ENCODE data around the gene GABRR3.

GABRR3 gene

DNA sequence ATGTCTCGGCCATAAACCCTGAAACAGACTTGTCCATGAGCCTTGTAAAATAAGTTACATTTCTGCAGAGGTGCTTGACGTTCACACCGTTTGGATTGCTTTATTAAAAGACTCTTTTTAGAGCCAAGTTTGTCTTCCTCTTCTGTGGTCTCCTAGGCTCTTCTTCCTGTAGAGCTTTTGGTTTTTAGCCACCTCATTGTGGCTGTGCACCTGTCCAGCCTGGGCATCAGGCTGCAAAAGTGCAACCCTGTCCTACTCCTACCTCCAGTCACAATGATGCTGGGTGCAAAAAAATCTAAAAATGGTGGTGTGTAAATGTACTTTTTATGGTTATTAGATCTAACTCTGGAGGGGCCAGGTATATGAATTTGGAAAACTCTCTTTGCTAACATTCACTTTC lies 60.1 kb downstream of the GABRR3 start:
- ChIA-PET CTCF (no interaction called here), POLR2A (ENCODE audit: low non-redundant PET) (no interaction called here)
- no peak for DNase-seq (ENCODE audit: low spot score)
- TF ChIP-seq, protein P1, sequence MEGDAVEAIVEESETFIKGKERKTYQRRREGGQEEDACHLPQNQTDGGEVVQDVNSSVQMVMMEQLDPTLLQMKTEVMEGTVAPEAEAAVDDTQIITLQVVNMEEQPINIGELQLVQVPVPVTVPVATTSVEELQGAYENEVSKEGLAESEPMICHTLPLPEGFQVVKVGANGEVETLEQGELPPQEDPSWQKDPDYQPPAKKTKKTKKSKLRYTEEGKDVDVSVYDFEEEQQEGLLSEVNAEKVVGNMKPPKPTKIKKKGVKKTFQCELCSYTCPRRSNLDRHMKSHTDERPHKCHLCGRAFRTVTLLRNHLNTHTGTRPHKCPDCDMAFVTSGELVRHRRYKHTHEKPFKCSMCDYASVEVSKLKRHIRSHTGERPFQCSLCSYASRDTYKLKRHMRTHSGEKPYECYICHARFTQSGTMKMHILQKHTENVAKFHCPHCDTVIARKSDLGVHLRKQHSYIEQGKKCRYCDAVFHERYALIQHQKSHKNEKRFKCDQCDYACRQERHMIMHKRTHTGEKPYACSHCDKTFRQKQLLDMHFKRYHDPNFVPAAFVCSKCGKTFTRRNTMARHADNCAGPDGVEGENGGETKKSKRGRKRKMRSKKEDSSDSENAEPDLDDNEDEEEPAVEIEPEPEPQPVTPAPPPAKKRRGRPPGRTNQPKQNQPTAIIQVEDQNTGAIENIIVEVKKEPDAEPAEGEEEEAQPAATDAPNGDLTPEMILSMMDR (conservative IDR thresholded peaks at IDR 0.05; ENCODE audit: low read depth) = no peak
- no peak overlapping the region for H3K27ac ChIP-seq

GRCh38 chr3:97972976-97973375 lies 62.1 kb downstream of the GABRR3 start:
- DNase-seq (ENCODE audit: low spot score) = no peak
- no peak overlapping the region for H3K27ac ChIP-seq
- ChIA-PET CTCF (no interaction called here), POLR2A (ENCODE audit: low non-redundant PET) (no interaction called here)
- TF ChIP-seq, protein P1 (conservative IDR thresholded peaks at IDR 0.05; ENCODE audit: low read depth) = no peak

- H3K27ac ChIP-seq = peak within 1 kb of the TSS; percentile 72
- peak; percentile 71 for DNase-seq (ENCODE audit: low spot score)
- ChIA-PET CTCF (interaction anchor here (0.8 to 1.0 kb wide), 2 partner anchors 49 to 54 kb away, joined by 3 to 8 read pairs; no protein-coding TSS in a partner anchor), POLR2A (ENCODE audit: low non-redundant PET) (interaction anchor here (0.6 kb wide), 1 partner anchor 832 kb away, joined by 3 read pairs; no protein-coding TSS in a partner anchor)
- TF ChIP-seq, protein P1 (conservative IDR thresholded peaks at IDR 0.05; ENCODE audit: low read depth) = no peak
Measured at GRCh38 chr3:97971679-97972567, 63.2 kb downstream of the GABRR3 start, which contains the start of gene RIOX2. RIOX2 (minus strand) TSS chr3:97972431; CDS start chr3:97967593, 4,838 bp downstream.

GRCh38 chr3:97970956-97971620 lies 64.0 kb downstream of the GABRR3 start:
- ChIA-PET CTCF (interaction anchor here (0.8 to 1.0 kb wide), 2 partner anchors 50 to 55 kb away, joined by 3 to 8 read pairs; no protein-coding TSS in a partner anchor), POLR2A (ENCODE audit: low non-redundant PET) (no interaction called here)
- H3K27ac ChIP-seq = no peak overlapping the region
- DNase-seq (ENCODE audit: low spot score) = no peak
- TF ChIP-seq, protein P1 (conservative IDR thresholded peaks at IDR 0.05; ENCODE audit: low read depth) = no peak

GRCh38 chr3:97970156-97970555 lies 65.0 kb downstream of the GABRR3 start:
- TF ChIP-seq, protein P1 (conservative IDR thresholded peaks at IDR 0.05; ENCODE audit: low read depth) = no peak
- no peak for DNase-seq (ENCODE audit: low spot score)
- ChIA-PET CTCF (no interaction called here), POLR2A (ENCODE audit: low non-redundant PET) (no interaction called here)
- H3K27ac ChIP-seq = no peak overlapping the region

GRCh38 chr3:97969541-97969940 lies 65.6 kb downstream of the GABRR3 start:
- no peak for DNase-seq (ENCODE audit: low spot score)
- ChIA-PET POLR2A (ENCODE audit: low non-redundant PET) (no interaction called here), CTCF (no interaction called here)
- TF ChIP-seq, protein P1 (conservative IDR thresholded peaks at IDR 0.05; ENCODE audit: low read depth) = no peak
- no peak overlapping the region for H3K27ac ChIP-seq

Data from RWPE1 (cell line).